SKM-1 (cell line): Measurements from ENCODE around the gene PPP2R2B.

Experiments used
- DNase-seq: peaks from one replicate; lab custom pipeline; 2025; ENCODE audit not compliant: unreplicated experiment; lab: John Stamatoyannopoulos, UW

The PPP2R2B gene

DNA sequence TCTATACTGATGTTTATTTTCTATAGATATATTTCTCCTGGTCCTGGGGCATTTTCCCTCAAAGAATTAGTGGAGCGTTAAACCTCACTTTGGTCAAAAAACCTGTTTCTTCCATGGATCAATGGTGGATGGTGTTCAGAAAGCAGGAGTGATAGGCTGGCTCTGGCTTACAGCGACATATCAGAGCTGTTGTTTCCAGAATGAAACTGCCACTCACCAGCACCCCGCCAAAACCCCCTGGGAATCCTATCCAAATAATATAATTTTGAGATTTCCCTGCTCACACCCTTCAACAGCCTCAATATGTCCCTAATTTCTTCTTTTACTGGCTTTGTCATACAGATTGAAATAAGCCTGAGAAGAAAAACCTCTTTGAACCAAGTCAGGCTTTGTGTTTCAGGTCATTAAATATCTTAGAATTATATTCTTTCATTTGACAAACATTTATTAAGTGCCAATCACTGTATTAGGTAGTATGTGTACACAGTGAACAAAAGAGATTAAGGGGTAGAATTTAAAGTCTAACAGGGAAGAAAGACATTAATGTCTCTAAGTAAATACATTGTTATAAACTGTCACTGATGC lies 218.1 kb downstream of the PPP2R2B start:
- DNase-seq: no peak

DNA sequence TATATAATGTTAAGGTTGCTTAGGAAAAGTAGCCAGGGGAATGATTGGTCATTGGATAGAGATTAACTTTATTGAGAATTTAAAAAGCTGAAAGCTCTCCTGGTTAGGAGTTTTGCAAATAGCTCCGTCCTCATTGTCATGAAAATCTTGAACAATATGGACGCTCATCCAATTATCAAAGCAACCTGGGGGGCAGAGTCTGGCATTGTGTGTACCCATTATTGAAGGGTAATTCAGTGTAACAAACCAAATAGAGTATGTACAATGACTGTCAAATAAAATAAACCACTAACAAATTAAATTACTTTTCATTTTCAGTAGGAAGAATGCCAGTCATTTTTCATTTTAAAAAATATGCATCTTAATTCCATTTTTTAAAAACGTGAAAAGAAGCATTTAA lies 218.6 kb downstream of the PPP2R2B start:
- no peak for DNase-seq

DNA sequence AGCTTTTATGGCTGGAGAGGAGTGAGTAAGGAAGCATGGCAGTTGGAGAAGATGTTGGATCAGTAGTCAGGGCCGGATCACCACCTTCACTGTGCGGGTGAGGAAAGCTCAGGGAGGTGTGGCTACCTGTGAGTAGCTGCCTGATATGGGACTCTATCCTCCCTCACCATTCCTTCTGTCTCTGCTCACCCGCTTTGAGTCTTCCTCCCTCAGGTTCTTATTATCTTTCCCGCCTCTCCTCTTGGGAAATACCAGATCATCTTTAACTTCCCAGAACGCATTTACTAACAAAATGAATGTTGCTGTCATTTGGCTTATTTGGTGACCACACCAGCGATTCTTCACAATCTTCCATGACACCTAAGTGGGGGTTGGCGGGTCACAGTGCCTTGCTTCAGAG lies 221.9 kb downstream of the PPP2R2B start:
- no peak for DNase-seq

DNA sequence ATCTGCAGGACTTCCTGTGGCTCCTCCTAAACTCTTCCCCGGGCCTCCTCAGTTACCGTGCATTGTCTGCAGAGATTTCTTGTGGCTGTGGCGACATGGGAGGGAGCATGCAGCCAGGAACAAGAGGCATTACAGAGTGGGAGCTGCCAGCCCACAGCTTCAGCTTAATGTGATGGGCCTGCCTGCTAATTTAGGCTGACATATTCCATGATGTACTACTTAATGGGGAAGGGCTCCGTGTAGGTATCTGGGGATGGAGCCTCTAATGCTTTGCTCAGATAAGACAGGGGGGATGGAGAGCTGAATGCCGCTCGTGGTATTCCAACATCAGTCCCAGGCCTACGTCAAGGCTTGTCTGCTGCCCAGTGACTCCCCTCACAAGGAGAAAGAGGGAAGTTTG lies 225.0 kb downstream of the PPP2R2B start:
- no peak for DNase-seq

DNA sequence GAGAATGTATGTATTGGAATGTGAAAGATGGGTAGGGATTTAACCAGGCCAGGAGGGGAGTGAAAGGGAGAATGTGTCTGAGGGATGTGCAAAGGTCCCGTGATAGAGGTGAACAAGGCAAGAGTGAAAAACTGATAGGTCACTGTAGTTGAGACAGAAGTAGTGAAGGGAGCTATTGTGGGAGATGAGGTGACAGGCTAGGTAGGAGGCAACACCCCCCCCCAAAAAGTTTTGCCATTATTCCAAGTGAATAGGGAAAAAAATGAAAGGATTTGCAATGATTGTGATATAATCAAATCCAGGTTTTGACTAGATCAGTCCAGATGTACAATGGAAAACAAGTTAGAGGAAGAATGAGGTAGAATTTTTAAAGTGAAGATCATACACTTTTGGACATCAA lies 226.0 kb downstream of the PPP2R2B start:
- DNase-seq: no peak

DNA sequence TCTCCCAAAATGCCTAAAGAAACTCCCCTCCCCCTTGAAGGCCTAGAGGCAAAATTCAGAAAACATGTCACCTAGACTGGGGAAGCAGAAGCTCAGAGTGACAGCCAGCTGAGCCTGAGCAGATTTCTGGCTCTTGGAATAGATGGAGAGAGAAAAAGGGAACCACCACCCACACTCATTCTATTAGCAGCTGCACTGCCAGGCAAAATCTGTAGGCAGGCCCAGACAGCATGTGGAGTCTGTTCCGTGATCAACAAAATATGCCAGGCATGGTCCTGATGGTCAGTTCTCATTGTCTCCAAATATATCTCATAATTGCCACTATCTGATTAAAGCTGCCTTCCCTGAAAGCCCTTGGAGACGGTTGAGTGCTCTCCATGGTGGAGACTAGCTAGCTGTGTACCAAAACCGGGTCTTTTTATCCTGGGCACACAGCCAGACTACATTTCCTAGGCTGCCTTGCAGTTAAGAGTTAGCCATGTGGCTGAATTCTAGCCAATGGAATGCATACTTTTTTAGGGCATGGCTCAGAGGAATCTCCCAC lies 230.8 kb downstream of the PPP2R2B start:
- DNase-seq: no peak

DNA sequence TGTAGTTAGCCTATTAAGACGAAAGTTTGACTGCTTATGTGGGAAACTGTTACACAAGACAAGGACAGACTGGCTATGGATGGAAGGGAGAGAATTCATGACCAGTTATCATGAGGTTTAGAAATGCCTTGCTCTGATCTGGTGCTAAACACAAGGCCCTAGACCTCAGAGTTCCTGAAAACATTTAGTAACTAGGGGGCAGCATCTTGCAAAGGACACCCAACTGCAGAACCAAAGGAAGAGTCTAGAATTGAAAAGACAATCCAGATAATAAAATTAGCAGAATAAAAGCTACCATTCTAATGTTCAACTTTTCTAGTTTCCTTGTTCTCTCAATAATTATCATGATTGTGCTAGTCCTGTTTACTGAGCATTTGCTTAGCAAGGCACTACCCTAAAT lies 232.1 kb downstream of the PPP2R2B start:
- no peak for DNase-seq

DNA sequence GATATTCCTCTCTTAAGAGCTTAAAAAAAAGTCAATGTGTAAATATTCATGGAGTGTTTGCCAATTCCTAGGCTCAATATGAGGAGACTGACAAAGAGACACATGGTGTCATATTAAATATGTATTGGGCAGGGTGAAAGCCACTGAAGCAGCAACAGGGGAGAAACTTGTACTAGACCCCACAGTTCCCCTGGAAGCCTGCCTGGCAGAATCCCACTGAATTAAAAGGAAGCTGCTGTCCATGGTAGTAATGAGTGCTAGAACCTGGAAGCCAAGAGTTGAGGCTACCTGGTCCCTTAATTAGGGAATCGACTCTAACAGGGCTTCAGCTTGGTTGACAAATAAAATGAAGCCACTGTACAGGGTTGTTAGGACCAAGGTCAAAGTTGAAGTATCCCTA lies 233.2 kb downstream of the PPP2R2B start:
- no peak for DNase-seq

DNA sequence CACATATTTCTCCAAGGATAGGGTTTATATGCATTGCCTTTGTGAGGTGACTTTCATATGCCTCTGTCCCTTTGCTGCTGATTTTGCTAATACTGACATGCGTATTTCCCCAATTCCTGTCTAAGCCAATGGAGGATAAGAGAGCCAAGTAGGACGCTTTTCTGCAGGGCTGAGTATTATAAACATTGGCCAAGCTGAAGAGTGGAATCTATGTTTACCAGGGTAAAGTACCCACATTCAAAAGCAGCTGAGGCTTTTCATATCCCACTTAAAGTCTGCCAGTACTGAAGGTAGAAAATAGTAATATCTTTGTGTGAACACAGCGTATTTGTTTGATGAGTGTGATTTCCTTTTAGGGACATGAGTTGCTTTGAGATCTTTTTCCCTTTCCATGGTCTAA lies 233.7 kb downstream of the PPP2R2B start:
- DNase-seq: no peak

DNA sequence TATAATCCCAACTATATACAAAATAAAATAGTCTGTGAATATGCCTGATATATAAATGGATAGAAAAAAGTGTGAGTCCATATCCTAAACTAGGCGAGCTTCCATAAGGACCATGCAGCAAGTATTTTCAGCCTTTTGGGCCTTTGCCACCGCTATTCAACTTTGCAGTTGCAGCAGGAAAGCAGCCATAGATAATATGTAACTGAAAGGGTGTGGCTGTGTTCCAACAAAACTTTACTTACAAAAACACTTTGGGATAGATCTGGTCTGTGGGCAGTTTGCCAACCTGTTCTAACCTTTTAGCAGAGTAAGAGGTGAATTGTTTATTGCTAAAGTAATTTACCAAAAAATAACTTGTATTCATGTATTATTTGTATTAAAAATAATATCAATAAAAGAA lies 234.8 kb downstream of the PPP2R2B start:
- no peak for DNase-seq

DNA sequence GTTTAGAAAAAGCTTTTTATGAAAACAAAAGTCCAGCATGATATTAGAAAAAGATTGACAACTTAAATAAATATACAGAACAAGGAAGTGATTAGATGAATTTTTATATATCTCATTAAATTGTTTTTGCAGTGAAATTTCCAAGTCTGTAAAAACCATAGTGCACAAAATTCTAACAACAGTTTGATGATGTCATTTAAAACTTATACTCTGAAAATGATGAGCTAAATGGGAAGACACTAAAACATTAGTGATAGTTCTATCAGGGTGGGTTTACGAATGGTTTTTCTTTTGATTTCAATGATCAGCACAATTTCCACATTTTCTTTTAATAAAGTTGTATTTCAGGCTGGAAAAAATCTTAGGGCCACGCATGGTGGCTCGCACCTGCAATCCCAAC lies 236.1 kb downstream of the PPP2R2B start:
- no peak for DNase-seq

DNA sequence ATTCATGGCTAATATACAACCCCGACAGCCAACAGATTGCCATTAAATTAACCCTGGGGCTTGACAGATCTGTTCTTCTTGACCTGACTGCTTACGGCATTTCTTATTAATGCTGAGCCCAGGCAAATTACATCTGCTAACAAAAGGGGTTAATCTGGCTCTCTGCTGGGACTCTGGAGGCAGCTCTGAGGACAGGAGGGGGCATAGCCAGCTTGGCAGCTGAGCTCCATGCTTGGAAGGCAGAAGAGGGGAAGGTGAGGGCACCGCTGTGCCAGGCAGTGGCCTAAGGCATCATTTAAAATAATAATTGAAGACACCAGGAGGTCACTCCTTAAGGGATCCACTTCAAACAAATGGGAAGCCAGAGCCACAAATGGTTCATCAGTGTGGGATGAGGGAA lies 236.6 kb downstream of the PPP2R2B start:
- DNase-seq: no peak

DNA sequence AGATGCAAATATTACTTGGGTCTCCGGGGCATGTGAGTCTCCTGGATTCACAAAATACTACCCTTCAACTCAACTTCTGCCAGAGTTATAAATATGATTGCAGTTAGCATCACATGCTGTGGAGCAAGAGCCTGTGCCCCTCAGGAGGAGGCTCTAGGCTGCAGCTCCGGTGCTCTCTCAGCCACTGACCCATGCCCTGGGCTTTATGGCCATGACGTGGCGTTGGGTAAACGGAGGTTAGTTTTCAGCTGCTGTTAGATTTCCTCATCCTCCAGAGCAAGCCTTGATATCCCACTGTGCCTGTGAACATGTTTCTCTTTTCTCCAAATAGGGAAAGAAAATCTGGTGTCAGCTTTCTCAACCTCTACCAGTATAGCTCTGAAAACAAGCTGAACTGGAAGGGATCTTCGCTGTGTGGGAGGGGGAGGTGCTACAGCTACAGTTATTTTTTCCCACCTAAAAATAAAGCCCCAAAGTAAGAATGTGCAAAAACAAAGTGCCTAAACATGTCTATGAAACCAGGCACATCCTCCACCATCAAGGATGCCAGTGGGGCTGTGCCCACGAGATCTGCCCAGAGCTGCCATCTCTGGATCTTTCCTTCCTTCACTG lies 238.2 kb downstream of the PPP2R2B start:
- no peak for DNase-seq

DNA sequence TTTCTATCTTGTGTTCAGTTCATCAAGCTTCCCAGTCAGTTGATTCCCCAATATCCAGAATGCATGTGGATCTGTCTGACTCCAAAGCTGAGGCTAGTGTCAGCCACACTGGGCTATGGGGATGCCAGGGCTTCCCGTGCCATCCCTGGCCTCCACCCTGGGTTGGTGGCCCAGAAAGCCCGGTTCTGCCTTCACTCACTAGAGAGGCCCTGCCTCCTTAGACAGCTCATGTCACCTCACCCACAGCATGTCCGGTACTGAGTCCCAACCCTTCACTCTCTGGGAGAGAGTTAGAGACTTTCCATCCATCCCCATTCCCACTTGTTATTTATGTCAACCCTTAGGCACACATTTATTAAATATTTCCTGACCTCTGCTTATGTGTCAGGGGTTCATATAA lies 243.1 kb downstream of the PPP2R2B start:
- no peak for DNase-seq

DNA sequence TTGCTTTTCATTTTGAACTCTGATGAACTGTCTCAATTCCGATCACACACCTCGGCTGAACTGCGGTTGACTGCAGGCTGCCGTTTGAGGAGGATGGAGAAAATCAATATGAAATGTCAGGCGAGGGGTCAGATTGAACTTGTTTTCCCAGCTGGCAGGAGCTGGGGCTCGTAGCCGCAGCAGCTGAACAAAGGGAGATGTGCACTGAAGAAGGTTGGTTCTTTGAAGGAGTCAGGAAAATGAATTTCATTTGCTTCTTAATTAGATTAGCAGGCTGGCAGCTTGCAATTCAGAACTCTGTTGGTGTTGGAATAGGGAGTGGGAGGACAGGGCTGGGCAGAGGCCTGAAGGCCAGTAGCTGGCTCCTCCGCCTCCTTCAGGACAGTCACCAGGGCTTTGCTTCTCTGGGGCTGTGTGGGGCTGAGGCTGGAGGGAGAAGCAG lies 245.2 kb downstream of the PPP2R2B start:
- no peak for DNase-seq

DNA sequence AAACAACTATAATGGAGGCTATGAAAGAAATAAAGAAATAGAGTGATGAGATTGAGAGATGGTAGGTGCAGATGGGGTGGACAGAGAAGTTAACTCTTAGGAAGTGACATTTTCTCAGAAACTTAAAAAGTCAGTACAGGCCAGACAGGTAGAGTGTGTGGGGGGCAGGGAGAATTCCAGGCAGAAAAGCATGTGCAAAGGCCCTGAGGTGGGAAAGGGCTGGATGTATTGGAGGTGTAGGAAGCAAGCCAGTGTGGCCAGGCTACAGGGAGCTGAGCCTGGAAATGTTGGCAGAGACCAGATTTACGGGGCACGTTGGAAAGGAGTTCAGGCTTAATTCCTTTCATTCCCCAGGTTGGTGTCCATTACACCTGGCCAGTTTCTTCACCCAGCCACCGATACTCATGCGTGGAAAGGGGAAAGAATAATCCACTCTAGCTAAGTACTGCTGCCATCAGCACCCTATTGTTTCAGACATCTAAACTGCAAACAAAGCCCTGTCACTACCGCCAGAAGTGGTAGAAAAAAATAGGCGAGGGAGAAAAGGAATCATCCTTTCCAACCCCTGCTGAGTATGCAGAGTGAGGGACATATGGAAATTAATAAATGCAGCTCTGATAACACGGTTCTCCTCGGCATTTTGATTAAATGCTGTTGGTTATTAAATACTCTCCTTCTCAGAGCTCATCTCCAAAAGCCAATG lies 245.8 kb downstream of the PPP2R2B start:
- DNase-seq: no peak

DNA sequence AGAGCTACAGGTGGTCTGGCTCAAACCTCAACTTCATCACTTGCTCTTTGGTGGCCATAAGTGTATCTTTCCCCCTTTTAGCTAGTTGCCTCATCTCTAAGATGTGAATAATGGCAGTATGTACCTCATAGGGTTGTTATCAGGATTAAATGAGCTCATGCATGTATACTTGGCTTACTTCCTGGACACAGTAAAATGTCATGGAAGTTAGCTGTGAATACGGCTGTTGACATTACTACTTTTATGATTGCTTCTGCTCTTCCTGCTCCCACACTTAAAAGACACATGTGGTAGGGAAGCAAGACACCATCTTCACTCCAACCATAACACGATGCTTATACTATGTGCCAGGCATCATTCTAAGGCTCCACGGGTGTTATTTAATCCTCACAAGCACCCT lies 248.1 kb downstream of the PPP2R2B start:
- DNase-seq: no peak

DNA sequence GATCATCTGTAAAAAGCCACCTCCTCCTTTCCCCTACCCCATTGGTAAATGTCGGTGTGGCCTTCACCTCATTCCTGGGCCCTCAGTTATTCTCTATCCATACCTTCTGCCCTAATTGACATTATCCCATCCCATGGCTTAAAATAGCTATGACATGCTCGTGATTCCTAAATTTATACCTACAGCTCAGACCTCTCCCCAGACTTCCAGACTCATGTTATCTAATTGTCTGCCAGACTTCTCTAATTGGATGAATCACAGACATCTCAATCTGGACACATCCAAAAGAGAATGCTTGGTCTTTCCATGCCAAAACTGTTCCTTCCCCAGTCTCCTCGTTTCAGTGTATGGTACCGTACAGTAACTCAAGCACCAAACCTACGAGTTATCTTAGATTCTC lies 249.6 kb downstream of the PPP2R2B start:
- DNase-seq: no peak

DNA sequence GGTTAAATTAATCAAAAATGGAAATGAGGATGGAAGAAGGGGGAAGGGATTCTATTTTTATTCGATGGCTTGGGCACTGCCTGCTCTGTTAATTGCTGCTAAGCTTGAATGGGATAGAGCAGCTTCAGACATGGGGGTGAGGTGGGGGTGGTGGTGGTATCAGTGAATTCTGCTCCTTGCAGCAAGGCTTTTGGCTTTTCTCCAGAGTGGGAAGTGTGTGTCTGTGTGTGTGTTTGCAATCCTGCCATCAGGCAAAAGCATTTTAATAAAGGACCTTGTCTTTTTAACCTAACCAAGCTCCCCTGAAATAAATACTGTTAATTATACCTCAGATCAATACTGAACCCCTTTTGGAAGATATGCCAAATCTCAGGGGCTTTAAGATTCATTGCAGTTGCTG lies 251.6 kb downstream of the PPP2R2B start:
- DNase-seq: no peak

DNA sequence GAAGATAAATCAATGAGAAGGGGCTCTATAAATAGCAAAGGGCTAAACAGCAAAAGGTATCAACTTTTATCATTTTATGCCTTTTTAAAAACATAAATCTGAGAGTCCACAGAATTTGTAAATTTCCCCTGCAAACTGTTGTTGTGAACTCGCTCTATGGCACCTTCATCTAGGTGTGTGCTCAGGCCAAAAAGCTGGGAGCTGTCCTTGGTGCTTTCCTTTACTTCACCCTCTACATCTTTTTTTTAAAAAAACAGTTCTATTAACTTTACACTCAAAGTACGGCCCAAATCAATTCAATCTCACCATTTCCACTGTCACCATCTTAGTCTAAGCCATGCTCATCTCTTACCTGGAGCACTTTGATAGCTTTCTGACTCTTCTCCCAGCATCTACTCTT lies 254.4 kb downstream of the PPP2R2B start:
- no peak for DNase-seq

DNA sequence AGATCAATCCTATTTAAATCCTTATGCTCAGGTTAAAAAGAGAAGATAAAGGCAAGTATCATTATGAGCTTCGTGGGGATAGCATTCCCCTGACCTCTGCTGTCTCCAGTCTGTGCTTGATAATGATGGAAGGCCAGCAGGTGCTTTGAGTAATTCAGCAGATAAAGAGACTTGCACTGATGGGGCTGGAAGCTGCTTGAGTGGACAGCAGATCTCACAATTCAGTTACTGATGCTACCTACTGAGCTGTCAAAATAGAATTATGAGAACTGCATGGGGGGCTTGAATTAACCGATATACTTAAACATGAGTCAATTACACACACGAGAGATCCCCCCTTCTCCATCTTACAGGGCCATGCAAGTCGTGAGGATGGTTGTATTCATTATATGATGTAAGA lies 254.9 kb downstream of the PPP2R2B start:
- no peak for DNase-seq

DNA sequence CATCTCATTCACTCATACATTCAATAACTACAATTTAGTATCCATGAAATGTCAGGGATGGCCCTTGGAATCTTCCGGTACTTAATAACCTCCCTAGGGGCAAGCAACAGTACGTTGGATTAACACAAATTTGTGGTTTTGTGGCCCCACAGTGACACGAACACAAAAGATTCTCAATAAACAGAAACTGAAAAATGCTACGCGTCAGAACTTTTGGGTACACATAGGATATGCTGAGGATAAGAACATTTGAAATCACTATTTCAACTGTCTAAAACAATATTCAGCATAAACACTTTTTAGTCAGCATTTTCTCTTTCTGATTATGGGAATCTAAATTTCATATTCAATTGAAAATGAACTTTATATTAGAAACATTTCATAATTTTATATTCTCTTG lies 255.5 kb downstream of the PPP2R2B start:
- DNase-seq: no peak
